K562 (cell line): ENCODE results near the gene UBE2E2. TPM values are rescaled to one million over a fixed set of nuclear protein-coding genes. Genes with fewer than 3 reads are reported as not detected.

ENCODE experiments used
- ATAC-seq: fragments of 200-7000 bp; cut with Tn5 transposase; 3 replicates; pipeline ENCODE4 v1.9.1; 2020; ENCODE audit warnings: moderate library complexity
- BruUV-seq: library from RNA; stranded (reverse); fragments of 400-500 nt; replicated peaks from 2 replicates; lab custom pipeline; 2021; lab: Mats Ljungman, UMichigan
- CTCF ChIA-PET: fragments of 300-600 bp; formaldehyde crosslinking; extraction: SDS; loops from one replicate; lab custom pipeline; 2021; ENCODE audit warnings: low intra/inter-chr PET ratio; lab: Yijun Ruan, JAX
- POLR2A ChIA-PET: fragments of 300-600, 350-650 bp; sonication (Branson Sonifier 250); formaldehyde crosslinking; extraction: SDS; loops from one replicate; lab custom pipeline; 2021; ENCODE audit warnings: antibody characterized with exemption, inconsistent platforms; lab: Yijun Ruan, JAX
- DNase-seq, 4 experiments: peaks; one replicate each; pipeline versions ENCODE4 v3.0.0 to v3.0.0-alpha.2; 2011 to 2018; ENCODE audit warnings: low spot score in 3 of 4, mixed read lengths in 3 of 4; ENCODE audit errors: extremely low read depth in 1 of 4
- FAIRE-seq: peaks from 2 replicates; lab custom pipeline; 2011; peaks lifted over from hg19 to GRCh38; lab: Jason Lieb, UNC
- H2AFZ ChIP-seq: 2 replicates; pipeline ENCODE4 v1.6.0; 2011; ENCODE audit warnings: low read depth, low read length, control low read depth, inconsistent platforms
- H3K27ac ChIP-seq: fragments of 200-600 bp; 3 replicates; pipeline ENCODE4 v1.8.0; 2011; ENCODE audit warnings: low read depth, mild to moderate bottlenecking, control low read depth, inconsistent platforms, low read length, moderate library complexity, mixed read lengths; ENCODE audit errors: extremely low read depth
- H3K27me3 ChIP-seq, 2 experiments: fragments of 300-600 bp in 1 of 2; 2 replicates in 1 of 2; 3 replicates in 1 of 2; pipeline versions ENCODE4 v1.6.0 to v1.8.0; 2011; ENCODE audit warnings: inconsistent platforms in 2 of 2, low read length in 2 of 2, mild to moderate bottlenecking in 1 of 2, mixed read lengths in 1 of 2, moderate library complexity in 1 of 2; ENCODE audit not compliant: control insufficient read depth in 2 of 2, insufficient read depth in 2 of 2
- H3K36me3 ChIP-seq: fragments of 300-600 bp; 3 replicates; pipeline ENCODE4 v1.8.0; 2011; ENCODE audit warnings: mild to moderate bottlenecking, low read length, inconsistent platforms; ENCODE audit not compliant: control insufficient read depth, insufficient read depth
- H3K4me1 ChIP-seq, 2 experiments: fragments of 200-600 bp in 1 of 2; replicated peaks in 1 of 2; 2 replicates in 1 of 2; 3 replicates in 1 of 2; pipeline versions ENCODE4 v1.5.1 to v1.8.0; 2011; ENCODE audit warnings: inconsistent platforms in 2 of 2, low read length in 2 of 2, mild to moderate bottlenecking in 1 of 2, mixed read lengths in 1 of 2, moderate library complexity in 1 of 2; ENCODE audit not compliant: control insufficient read depth in 2 of 2, insufficient read depth in 2 of 2
- H3K4me2 ChIP-seq: 2 replicates; pipeline ENCODE4 v1.6.1; 2011; ENCODE audit warnings: low read length, control low read depth, inconsistent platforms, mixed read lengths; ENCODE audit not compliant: insufficient read depth
- H3K4me3 ChIP-seq: fragments of 200-600 bp; sonication (generic), shearing (Covaris generic); 2 replicates; pipeline ENCODE4 v1.5.1; 2016; ENCODE audit warnings: control low read depth, inconsistent platforms
- H3K79me2 ChIP-seq: fragments of 200-600 bp; 3 replicates; pipeline ENCODE4 v1.8.0; 2011; ENCODE audit warnings: low read length, inconsistent platforms; ENCODE audit not compliant: control insufficient read depth, insufficient read depth
- H3K9ac ChIP-seq, 2 experiments: 2 replicates each; pipeline versions ENCODE4 v1.6.0 to v1.6.1; 2011; ENCODE audit warnings: low read depth in 2 of 2, low read length in 2 of 2, control low read depth in 1 of 2, inconsistent platforms in 1 of 2, mild to moderate bottlenecking in 1 of 2, mixed read lengths in 1 of 2; ENCODE audit not compliant: insufficient read depth in 1 of 2
- H3K9me1 ChIP-seq: one replicate; pipeline ENCODE4 v1.6.0; 2011; ENCODE audit warnings: inconsistent platforms, mild to moderate bottlenecking, low read length, moderate library complexity; ENCODE audit not compliant: control insufficient read depth, insufficient read depth
- H3K9me3 ChIP-seq: replicated peaks from 2 replicates; pipeline ENCODE4 v1.5.1; 2011; ENCODE audit warnings: low read depth, low read length, inconsistent platforms; ENCODE audit not compliant: control insufficient read depth, insufficient read depth
- H4K20me1 ChIP-seq: replicated peaks from 2 replicates; pipeline ENCODE4 v1.6.1; 2011; ENCODE audit warnings: low read length, inconsistent platforms, mixed read lengths; ENCODE audit not compliant: control insufficient read depth, insufficient read depth
- EP300 ChIP-seq: IDR thresholded peaks from 2 replicates; pipeline ENCODE4 v1.6.1; 2012; ENCODE audit warnings: low read length, improper control_type of control experiment
- FOXM1 ChIP-seq, 2 experiments: fragments of 450-650 bp in 1 of 2; sonication (generic) in 1 of 2; formaldehyde crosslinking in 1 of 2; IDR thresholded peaks; 2 replicates each; pipeline versions ENCODE4 v1.6.1 to v1.9.0; 2017 to 2022; ENCODE audit warnings: low read depth in 2 of 2, mild to moderate bottlenecking in 2 of 2, missing genetic modification reagents in 1 of 2, moderate library complexity in 1 of 2
- KDM1A ChIP-seq, 2 experiments: fragments of 450-650 bp; IDR thresholded peaks; 2 replicates each; pipeline ENCODE4 v1.6.1; 2016; ENCODE audit warnings: mild to moderate bottlenecking in 2 of 2
- NCOA6 ChIP-seq: fragments of 450-650 bp; IDR thresholded peaks from 2 replicates; pipeline ENCODE4 v1.6.1; 2017; ENCODE audit warnings: mild to moderate bottlenecking
- NCOR1 ChIP-seq: fragments of 450-650 bp; IDR thresholded peaks from 2 replicates; pipeline ENCODE4 v1.6.1; 2016; ENCODE audit warnings: mild to moderate bottlenecking, moderate library complexity
- WGBS: fragments of 100-300 bp; shearing (Covaris generic); methylation state at CpG from one replicate; pipeline ENCODE4 v1.1.6; 2016; ENCODE audit warnings: low coverage, mixed read lengths; ENCODE audit not compliant: insufficient coverage; ENCODE audit errors: missing lambda C conversion rate; 5-methylcytosine and 5-hydroxymethylcytosine counted together
- in situ Hi-C: fragments of 300-500 bp; cut with MboI; formaldehyde crosslinking; loops from 4 replicates; pipeline ENCODE4 v1.15.0; 2018; ENCODE audit warnings: inconsistent platforms, mixed read lengths
- intact Hi-C: fragments of 100-400 bp; cut with micrococcal nuclease; formaldehyde crosslinking; loops from 2 replicates; pipeline ENCODE4 v1.14.2; 2022
- polyA plus RNA-seq, 8 experiments: library from polyadenylated mRNA; depleted of rRNA in 4 of 8; stranded (reverse) in 5 of 8; unstranded in 3 of 8; fragments of >200 nt; fragmentation: Nextera tagmentation in 2 of 8; fragmentation: Illumina TruSeq in 1 of 8; extraction: Ambion mirVana in 2 of 8; extraction: Trizol in 1 of 8; gene quantifications; 2 replicates each; pipeline versions ENCODE4 v1.2.1 to v1.2.3, GENCODE V29; 2011 to 2014; ENCODE audit warnings: inconsistent platforms in 1 of 8, missing spikeins in 1 of 8
- total RNA-seq, 7 experiments: library from RNA; depleted of rRNA in 6 of 7; stranded (reverse); fragments of >200 nt in 6 of 7; fragmentation: Illumina TruSeq in 2 of 7; extraction: Trizol in 2 of 7; gene quantifications; 2 replicates each; pipeline versions ENCODE4 v1.2.1 to v1.2.3, GENCODE V29; 2011 to 2021; ENCODE audit warnings: low replicate concordance in 1 of 7
- TF ChIP-seq, protein P1 (sequence below): sonication (generic); formaldehyde crosslinking; IDR thresholded peaks from 2 replicates; pipeline ENCODE4 v1.5.0; 2020; ENCODE audit warnings: missing genetic modification reagents
- TF ChIP-seq, protein P2 (sequence below), 2 experiments: fragments of 450-650 bp in 1 of 2; sonication (generic) in 1 of 2; formaldehyde crosslinking; conservative IDR thresholded peaks; 2 replicates each; pipeline versions ENCODE4 v1.4.0 to v1.8.1; 2020 to 2022; ENCODE audit warnings: mild to moderate bottlenecking in 1 of 2, missing genetic modification reagents in 1 of 2

UBE2E2 gene
- total and polyA plus RNA-seq, 9 of the 15 experiments (the other 6 are each of a cell fraction or from before 2014, with no cell fraction given): 0.22 to 5.1 (median 1.9) TPM

DNA sequence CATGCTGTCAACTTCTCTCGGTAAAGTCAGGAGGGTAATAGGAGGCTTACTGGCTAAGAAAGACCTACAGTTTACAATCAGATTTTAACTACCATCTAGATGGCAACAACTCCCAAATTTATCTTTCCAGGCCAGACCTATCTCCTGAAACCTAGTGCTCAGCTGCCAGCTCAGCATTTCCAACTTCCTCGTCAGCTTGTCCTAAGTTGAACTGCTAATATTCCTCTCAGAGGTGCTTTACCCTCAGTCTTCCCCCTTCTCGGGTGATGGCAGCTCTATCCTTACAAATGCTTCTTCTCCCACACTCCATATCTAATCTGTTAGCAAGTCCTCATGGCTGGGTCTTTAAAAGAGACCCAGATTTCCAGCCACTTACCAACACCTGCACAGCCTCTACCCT is 36.9 kb upstream of the UBE2E2 start (continued):
- TF ChIP-seq, protein P1, sequence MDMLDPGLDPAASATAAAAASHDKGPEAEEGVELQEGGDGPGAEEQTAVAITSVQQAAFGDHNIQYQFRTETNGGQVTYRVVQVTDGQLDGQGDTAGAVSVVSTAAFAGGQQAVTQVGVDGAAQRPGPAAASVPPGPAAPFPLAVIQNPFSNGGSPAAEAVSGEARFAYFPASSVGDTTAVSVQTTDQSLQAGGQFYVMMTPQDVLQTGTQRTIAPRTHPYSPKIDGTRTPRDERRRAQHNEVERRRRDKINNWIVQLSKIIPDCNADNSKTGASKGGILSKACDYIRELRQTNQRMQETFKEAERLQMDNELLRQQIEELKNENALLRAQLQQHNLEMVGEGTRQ (CRISPR knock-in tag): no peak
- TF ChIP-seq FOXM1 (IDR thresholded peaks at IDR 0.05; ENCODE audit: low read depth) (no peak), FOXM1 (CRISPR knock-in tag; IDR thresholded peaks at IDR 0.05; ENCODE audit: low read depth) (no peak)

DNA sequence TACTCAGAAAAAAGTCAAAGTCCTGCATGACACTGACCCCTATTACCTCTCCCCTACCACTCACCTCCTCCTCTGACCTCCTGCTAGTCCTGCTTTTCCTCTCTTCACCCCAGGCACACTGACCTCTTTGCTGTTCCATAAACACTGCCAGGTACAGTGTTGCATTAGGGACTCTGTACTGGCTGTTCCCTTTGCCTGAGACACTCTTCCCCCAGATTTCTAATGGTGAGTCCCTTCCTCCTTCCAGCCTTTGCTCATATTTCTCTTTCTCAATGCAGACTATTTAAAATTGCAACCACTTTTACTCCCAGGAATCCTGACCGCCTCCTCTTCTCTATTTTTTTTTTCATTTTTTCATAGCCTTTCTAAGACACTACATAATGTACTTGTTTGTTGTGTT is 36.3 kb upstream of the UBE2E2 start:
- H3K4me2 ChIP-seq: no peak overlapping the region
- 0% methylated on average over 1 of the region's 1 CpG for WGBS
- no TSS peak for BruUV-seq
- no peaks in the 10 kb centered on the region for H3K4me1 ChIP-seq
- H3K27me3 ChIP-seq: no peaks in the 10 kb centered on the region
- in situ Hi-C loops (no loop called here), intact Hi-C loops (no loop called here)
- no peak overlapping the region for H3K4me3 ChIP-seq
- ATAC-seq (no peak), DNase-seq (no peak), FAIRE-seq (no peak)
- H3K9me3 ChIP-seq: no peaks in the 10 kb centered on the region; the same call in 1 of the 2 replicates
- H3K9ac ChIP-seq: no peak overlapping the region
- H3K27ac ChIP-seq: no peak overlapping the region
- no peaks in the 10 kb centered on the region for H3K79me2 ChIP-seq
- no peaks in the 10 kb centered on the region for H3K9me1 ChIP-seq
- no peak overlapping the region for H2AFZ ChIP-seq
- H4K20me1 ChIP-seq: no peaks in the 10 kb centered on the region
- TF ChIP-seq, protein P2, sequence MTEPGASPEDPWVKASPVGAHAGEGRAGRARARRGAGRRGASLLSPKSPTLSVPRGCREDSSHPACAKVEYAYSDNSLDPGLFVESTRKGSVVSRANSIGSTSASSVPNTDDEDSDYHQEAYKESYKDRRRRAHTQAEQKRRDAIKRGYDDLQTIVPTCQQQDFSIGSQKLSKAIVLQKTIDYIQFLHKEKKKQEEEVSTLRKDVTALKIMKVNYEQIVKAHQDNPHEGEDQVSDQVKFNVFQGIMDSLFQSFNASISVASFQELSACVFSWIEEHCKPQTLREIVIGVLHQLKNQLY (CRISPR knock-in tag; conservative IDR thresholded peaks at IDR 0.05): no peak
- TF ChIP-seq EP300 (no peak), NCOA6 (no peak), NCOR1 (no peak), KDM1A (IDR thresholded peaks at IDR 0.05) (no peak)
- no peaks in the 10 kb centered on the region for H3K36me3 ChIP-seq
- ChIA-PET POLR2A (no interaction called here), CTCF (no interaction called here)
